ENCODE results near the gene VPS29. TPM values are rescaled to one million over a fixed set of nuclear protein-coding genes. Genes with fewer than 3 reads are reported as not detected.

VPS29 gene
- total RNA-seq, 1 experiment from 2014 or later = 114 TPM

GRCh38 chr12:110458756-110459155, 43.2 kb downstream of the VPS29 start:
- POLR2A ChIA-PET (ENCODE audit: unreplicated experiment) = interaction anchor here (0.6 kb wide), 1 partner anchor 10 kb away, joined by 4 read pairs; no protein-coding TSS in a partner anchor

GRCh38 chr12:110453569-110454296, 48.2 kb downstream of the VPS29 start:
- Histone ChIP-seq H3K79me2 (ENCODE audit: low read length) (peaks cover 14% of the 10 kb centered on the region), H3K4me1 (ENCODE audit: insufficient read depth, low read length) (0 out of 2 replicates have a peak, but pooled peaks cover 5% of the 10 kb centered on the region), H3K9me3 (ENCODE audit: low read length) (no peaks in the 10 kb centered on the region), H3K9ac (ENCODE audit: low read length) (no peak overlapping the region), H3K27ac (ENCODE audit: low read length) (no peak overlapping the region), H2AFZ (ENCODE audit: low read length) (no peak overlapping the region), H3K27me3 (ENCODE audit: low read length) (no peaks in the 10 kb centered on the region), H3K4me2 (ENCODE audit: low read length) (no peak overlapping the region), H4K20me1 (ENCODE audit: low read length) (no peaks in the 10 kb centered on the region), H3K36me3 (ENCODE audit: low read depth, low read length) (peaks cover 9% of the 10 kb centered on the region; the same call in 1 of the 2 replicates), H3K4me3 (ENCODE audit: low read length) (no peak overlapping the region), H3K9me2 (replicated peaks; ENCODE audit: low read length) (no peaks in the 10 kb centered on the region), H3F3A (ENCODE audit: low read length, unreplicated experiment) (peaks cover 3% of the 10 kb centered on the region)
- ChIA-PET CTCF (no interaction called here), POLR2A (ENCODE audit: unreplicated experiment) (no interaction called here)
- no peak for DNase-seq
- intact Hi-C loops (cut with micrococcal nuclease) = no loop called here
- BruUV-seq (replicated peaks) = no TSS peak
- no peak for TF ChIP-seq EZH2 (IDR thresholded peaks at IDR 0.05; ENCODE audit: low read length, unreplicated experiment)
- TF ChIP-seq CTCF (conservative IDR thresholded peaks at IDR 0.05; ENCODE audit: low read depth, low read length) = no peak
- TF ChIP-seq EZH2phosphoT487 (IDR thresholded peaks at IDR 0.05; ENCODE audit: borderline replicate concordance, low read length) = no peak
- ATAC-seq = no peak

More at GRCh38 chr12:110458756-110459155, 43.2 kb downstream of the VPS29 start:
- Histone ChIP-seq H3K4me2 (ENCODE audit: low read length) (no peak overlapping the region), H3K9me2 (replicated peaks; ENCODE audit: low read length) (no peaks in the 10 kb centered on the region), H3K9me3 (ENCODE audit: low read length) (no peaks in the 10 kb centered on the region), H3K79me2 (ENCODE audit: low read length) (peaks cover 5% of the 10 kb centered on the region; the same call in 1 of the 2 replicates), H3K36me3 (ENCODE audit: low read depth, low read length) (peaks cover 17% of the 10 kb centered on the region; the same call in 1 of the 2 replicates), H3K9ac (ENCODE audit: low read length) (no peak overlapping the region), H3K4me1 (ENCODE audit: insufficient read depth, low read length) (no peaks in the 10 kb centered on the region), H3K4me3 (ENCODE audit: low read length) (no peak overlapping the region), H3K27ac (ENCODE audit: low read length) (no peak overlapping the region), H2AFZ (ENCODE audit: low read length) (no peak overlapping the region), H4K20me1 (ENCODE audit: low read length) (no peaks in the 10 kb centered on the region), H3F3A (ENCODE audit: low read length, unreplicated experiment) (no peaks in the 10 kb centered on the region), H3K27me3 (ENCODE audit: low read length) (no peaks in the 10 kb centered on the region)
- ATAC-seq = no peak
- no TSS peak for BruUV-seq (replicated peaks)
- CTCF ChIA-PET = no interaction called here
- DNase-seq = no peak
- intact Hi-C loops (cut with micrococcal nuclease) = no loop called here
- TF ChIP-seq EZH2 (IDR thresholded peaks at IDR 0.05; ENCODE audit: low read length, unreplicated experiment) (no peak), CTCF (conservative IDR thresholded peaks at IDR 0.05; ENCODE audit: low read depth, low read length) (no peak), EZH2phosphoT487 (IDR thresholded peaks at IDR 0.05; ENCODE audit: borderline replicate concordance, low read length) (no peak)

- 0 out of 2 replicates have a peak, but pooled peaks cover 5% of the 10 kb centered on the region for H3K4me1 ChIP-seq (ENCODE audit: insufficient read depth, low read length)
- TF ChIP-seq CTCF (conservative IDR thresholded peaks at IDR 0.05; ENCODE audit: low read depth, low read length) = no peak
- TF ChIP-seq EZH2phosphoT487 (IDR thresholded peaks at IDR 0.05; ENCODE audit: borderline replicate concordance, low read length) = no peak
- no peak for TF ChIP-seq EZH2 (IDR thresholded peaks at IDR 0.05; ENCODE audit: low read length, unreplicated experiment)
- H3K27me3 ChIP-seq (ENCODE audit: low read length) = no peaks in the 10 kb centered on the region
- no peak overlapping the region for H3K4me3 ChIP-seq (ENCODE audit: low read length)
- BruUV-seq (replicated peaks) = no TSS peak
- no peak for ATAC-seq
- H3K4me2 ChIP-seq (ENCODE audit: low read length) = no peak overlapping the region
- H3K27ac ChIP-seq (ENCODE audit: low read length) = no peak overlapping the region
- CTCF ChIA-PET = no interaction called here
- DNase-seq = no peak
- no peaks in the 10 kb centered on the region for H3K9me2 ChIP-seq (replicated peaks; ENCODE audit: low read length)
- intact Hi-C loops (cut with micrococcal nuclease) = loop anchor here (2.0 kb wide), 1 partner anchor 376 kb away; no protein-coding TSS in a partner anchor
- H3K36me3 ChIP-seq (ENCODE audit: low read depth, low read length) = peaks cover 18% of the 10 kb centered on the region; the same call in 1 of the 2 replicates
- H3K9me3 ChIP-seq (ENCODE audit: low read length) = no peaks in the 10 kb centered on the region
- H3K79me2 ChIP-seq (ENCODE audit: low read length) = peaks cover 38% of the 10 kb centered on the region
- POLR2A ChIA-PET (ENCODE audit: unreplicated experiment) = no interaction called here
- H3K9ac ChIP-seq (ENCODE audit: low read length) = no peak overlapping the region
- peaks cover 3% of the 10 kb centered on the region for H3F3A ChIP-seq (ENCODE audit: low read length, unreplicated experiment)
- H2AFZ ChIP-seq (ENCODE audit: low read length) = no peak overlapping the region
- H4K20me1 ChIP-seq (ENCODE audit: low read length) = peaks cover 5% of the 10 kb centered on the region; the same call in 1 of the 2 replicates
Measured at GRCh38 chr12:110451263-110451662, 50.6 kb downstream of the VPS29 start.

Data from PC-3 (cell line).